Activated naive CD8-positive, alpha-beta T cell (primary cell): ENCODE data around the gene BAZ1A.

Experiments used
- H3K27ac Mint-ChIP-seq: one replicate; pipeline ENCODE4 v1.8.0; 2021; ENCODE audit warnings: mixed read lengths
- H3K27me3 Mint-ChIP-seq: one replicate; pipeline ENCODE4 v1.8.0; 2021; ENCODE audit warnings: mixed read lengths
- H3K36me3 Mint-ChIP-seq: one replicate; pipeline ENCODE4 v1.8.0; 2021; ENCODE audit warnings: mixed read lengths
- H3K4me1 Mint-ChIP-seq: one replicate; pipeline ENCODE4 v1.8.0; 2021; ENCODE audit warnings: low read depth, mixed read lengths
- H3K4me3 Mint-ChIP-seq: one replicate; pipeline ENCODE4 v1.8.0; 2021; ENCODE audit warnings: mild to moderate bottlenecking, mixed read lengths
- H3K9me3 Mint-ChIP-seq: one replicate; pipeline ENCODE4 v1.8.0; 2021; ENCODE audit warnings: low read depth, mixed read lengths

BAZ1A gene

DNA sequence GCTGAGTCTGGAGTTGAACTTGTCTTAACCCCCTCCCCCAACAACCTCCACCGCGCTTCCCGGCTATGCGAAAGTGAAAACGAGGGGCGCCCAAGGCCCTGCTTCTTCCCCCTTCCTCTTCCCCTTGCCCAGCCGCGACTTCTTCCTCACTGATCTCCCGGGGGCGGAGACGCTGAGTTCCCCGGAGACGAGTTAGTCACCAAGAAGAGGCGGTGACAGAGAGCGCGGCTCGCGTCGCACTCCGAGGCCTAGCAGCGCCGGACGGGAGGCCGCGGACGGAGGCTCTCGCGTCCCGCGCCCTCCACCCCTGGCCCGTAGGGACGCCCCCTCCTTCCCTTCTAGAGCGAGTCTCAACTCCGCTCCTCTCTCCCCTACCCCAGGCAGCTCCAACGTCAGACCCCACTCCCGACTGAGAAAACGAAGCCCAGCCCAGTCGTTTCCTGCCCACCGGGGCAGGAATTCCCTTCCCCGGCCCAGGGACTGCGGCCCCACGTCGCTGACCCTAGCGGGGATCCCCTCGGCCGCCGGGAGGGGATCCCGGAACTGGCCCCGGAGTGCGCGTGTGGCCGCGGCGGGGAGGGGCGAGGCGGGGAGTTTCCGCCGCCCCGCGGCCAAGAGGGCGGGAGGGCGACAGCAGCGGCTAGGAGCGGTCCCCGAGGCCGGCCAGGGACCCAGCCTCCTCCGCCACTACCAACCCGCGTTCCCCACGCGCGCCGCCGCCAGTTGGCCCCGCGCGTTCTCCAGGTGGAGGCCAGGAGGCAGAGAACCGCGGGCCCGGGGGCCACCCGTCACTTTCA, 1.4 kb downstream of the BAZ1A start:
- no peaks in the 10 kb centered on the region for H3K36me3 Mint-ChIP-seq
- H3K27me3 Mint-ChIP-seq, result no peaks in the 10 kb centered on the region
- H3K9me3 Mint-ChIP-seq, result no peaks in the 10 kb centered on the region
- peak overlapping the region; percentile 98 for H3K4me3 Mint-ChIP-seq
- H3K27ac Mint-ChIP-seq, result peak overlapping the region; percentile 100
- peaks cover 48% of the 10 kb centered on the region for H3K4me1 Mint-ChIP-seq

DNA sequence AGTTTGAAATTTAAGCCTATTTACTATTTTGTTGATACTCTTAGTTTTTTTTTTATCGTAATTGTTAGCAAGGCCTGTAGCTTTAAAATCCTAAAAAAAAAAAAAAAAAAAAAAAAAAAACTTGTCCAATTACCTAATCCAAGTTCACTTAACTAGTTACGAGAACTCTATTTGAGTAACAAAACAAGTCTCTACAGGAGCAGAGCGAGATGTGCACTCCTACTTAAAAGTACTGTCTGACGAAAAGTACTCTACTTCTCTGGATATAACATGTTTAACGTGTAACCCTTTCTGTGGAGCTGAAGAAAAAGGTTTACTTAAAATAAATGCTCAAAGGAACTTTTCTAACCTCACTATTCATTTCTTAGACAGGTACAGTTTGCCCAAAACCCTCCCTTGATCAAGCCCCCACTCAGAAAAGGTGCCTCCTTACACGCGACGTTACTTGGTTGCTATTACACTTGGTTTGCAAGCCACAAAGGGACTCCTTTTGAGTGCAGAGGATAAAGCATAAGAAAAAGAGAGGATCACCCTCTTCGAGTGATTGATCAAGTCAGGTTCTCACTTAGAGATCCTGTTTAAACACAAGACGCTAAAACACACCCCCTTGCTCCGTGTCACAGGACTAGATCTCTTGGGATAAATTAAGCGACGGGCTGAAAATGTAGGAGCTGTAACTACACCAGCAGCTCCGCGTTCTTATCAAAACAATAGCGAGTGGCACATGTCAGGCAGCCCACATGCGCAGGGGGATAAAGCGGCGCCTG, 2.2 kb downstream of the BAZ1A start:
- H3K36me3 Mint-ChIP-seq, result peaks cover 3% of the 10 kb centered on the region
- no peaks in the 10 kb centered on the region for H3K9me3 Mint-ChIP-seq
- peaks cover 55% of the 10 kb centered on the region for H3K4me1 Mint-ChIP-seq
- peak overlapping the region; percentile 100 for H3K27ac Mint-ChIP-seq
- H3K27me3 Mint-ChIP-seq, result no peaks in the 10 kb centered on the region
- peak overlapping the region; percentile 98 for H3K4me3 Mint-ChIP-seq

DNA sequence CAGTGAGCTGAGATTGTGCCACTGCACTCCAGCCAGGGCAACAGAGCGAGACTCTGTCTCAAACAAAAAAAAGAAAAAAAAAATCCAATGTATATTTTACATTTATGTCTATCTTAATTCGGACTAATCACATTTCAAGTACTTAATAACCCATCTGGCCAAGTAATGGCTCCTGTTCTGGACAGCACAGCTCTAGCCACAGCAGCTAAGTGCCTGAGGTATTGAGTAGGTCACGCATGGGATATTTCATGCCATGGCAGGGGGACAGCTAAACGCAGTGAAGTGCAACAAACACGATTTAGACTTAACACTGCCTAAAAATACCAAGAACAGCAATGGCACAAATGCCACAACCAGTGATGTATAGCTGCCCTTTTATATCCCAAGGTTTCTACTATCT, 8.0 kb downstream of the BAZ1A start:
- H3K27ac Mint-ChIP-seq, result peak overlapping the region; percentile 42
- H3K4me1 Mint-ChIP-seq, result peaks cover 60% of the 10 kb centered on the region
- no peak overlapping the region for H3K4me3 Mint-ChIP-seq

DNA sequence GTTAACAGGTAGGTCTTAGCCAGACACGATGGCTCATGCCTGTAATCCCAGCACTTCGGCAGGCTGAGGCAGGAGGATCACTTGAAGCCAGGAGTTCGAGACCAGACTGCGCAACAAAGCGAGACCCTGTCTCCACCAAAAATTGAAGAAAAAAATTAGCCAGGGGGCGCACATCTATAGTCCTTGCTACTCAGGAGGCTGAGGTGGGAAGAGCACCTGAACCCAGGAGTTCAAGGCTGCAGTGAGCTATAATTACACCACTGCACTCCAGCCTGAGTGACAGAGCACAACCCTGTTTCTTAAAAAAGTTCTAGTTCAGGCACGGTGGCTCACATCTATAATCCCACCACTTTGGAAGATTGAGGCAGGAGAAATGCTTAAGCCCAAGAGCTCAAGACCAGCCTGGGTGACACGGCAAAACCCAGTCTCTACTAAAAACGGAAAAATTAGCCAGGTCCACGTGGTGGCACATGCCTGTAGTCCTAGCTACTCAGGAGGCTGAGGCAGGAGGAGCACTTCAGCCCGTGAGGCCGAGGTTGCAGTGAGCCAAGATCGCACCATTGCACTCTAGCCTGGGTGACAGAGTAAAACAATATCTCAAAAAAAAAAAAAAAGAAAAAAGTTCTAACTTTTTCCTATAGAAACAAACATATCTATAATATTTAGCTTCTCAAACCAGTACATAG, 9.1 kb downstream of the BAZ1A start:
- no peaks in the 10 kb centered on the region for H3K9me3 Mint-ChIP-seq
- no peak overlapping the region for H3K4me3 Mint-ChIP-seq
- peaks cover 58% of the 10 kb centered on the region for H3K4me1 Mint-ChIP-seq
- peaks cover 7% of the 10 kb centered on the region for H3K36me3 Mint-ChIP-seq
- no peak overlapping the region for H3K27ac Mint-ChIP-seq
- no peaks in the 10 kb centered on the region for H3K27me3 Mint-ChIP-seq

More for the DNA sequence above, 8.0 kb downstream of the BAZ1A start:
- H3K9me3 Mint-ChIP-seq, result no peaks in the 10 kb centered on the region
- peaks cover 7% of the 10 kb centered on the region for H3K36me3 Mint-ChIP-seq
- H3K27me3 Mint-ChIP-seq, result no peaks in the 10 kb centered on the region

DNA sequence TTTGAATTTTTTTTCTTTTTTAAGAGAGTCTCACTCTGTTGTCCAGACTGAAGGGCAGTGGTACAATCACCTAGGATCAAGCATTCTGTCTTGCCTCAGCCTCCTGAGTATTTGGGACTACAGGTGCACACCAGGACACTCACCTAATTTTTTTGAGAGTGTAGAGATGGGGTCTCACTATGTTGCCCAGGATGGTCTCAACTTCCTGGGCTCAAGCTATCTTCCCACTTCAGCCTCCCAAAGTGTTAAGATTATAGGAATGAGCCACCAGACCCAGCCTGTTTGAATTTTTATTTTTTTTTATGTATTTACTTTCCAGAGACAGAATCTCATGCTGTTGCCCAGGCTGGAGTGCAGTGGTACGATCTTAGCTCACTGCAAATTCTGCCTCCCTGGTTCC, 11.3 kb downstream of the BAZ1A start:
- Mint-ChIP-seq H3K4me3 (no peak overlapping the region), H3K27ac (no peak overlapping the region), H3K27me3 (no peaks in the 10 kb centered on the region), H3K9me3 (no peaks in the 10 kb centered on the region), H3K36me3 (peaks cover 10% of the 10 kb centered on the region), H3K4me1 (peaks cover 45% of the 10 kb centered on the region)

DNA sequence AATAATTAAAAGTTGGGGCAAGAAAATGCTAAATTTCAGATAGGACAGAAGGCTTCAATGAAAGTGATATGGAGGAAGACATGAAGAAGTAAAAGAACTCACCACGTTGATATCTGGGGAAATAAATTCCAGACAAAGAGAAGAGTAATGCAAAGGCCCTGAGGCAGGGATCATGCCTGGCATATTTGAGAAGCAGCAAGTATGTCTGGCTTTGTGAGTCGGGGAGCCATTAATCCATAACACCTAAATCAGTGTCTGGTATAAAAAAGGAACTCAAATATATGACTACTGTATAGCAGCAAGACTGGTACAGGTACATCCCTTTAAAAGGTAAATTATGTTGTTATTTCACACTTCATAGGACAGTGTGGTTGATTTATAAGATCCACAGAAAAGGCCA, 16.4 kb downstream of the BAZ1A start:
- H3K4me1 Mint-ChIP-seq, result peaks cover 45% of the 10 kb centered on the region
- H3K27me3 Mint-ChIP-seq, result no peaks in the 10 kb centered on the region
- H3K9me3 Mint-ChIP-seq, result peaks cover 7% of the 10 kb centered on the region
- no peak overlapping the region for H3K4me3 Mint-ChIP-seq
- peaks cover 18% of the 10 kb centered on the region for H3K36me3 Mint-ChIP-seq
- peak overlapping the region; percentile 46 for H3K27ac Mint-ChIP-seq

DNA sequence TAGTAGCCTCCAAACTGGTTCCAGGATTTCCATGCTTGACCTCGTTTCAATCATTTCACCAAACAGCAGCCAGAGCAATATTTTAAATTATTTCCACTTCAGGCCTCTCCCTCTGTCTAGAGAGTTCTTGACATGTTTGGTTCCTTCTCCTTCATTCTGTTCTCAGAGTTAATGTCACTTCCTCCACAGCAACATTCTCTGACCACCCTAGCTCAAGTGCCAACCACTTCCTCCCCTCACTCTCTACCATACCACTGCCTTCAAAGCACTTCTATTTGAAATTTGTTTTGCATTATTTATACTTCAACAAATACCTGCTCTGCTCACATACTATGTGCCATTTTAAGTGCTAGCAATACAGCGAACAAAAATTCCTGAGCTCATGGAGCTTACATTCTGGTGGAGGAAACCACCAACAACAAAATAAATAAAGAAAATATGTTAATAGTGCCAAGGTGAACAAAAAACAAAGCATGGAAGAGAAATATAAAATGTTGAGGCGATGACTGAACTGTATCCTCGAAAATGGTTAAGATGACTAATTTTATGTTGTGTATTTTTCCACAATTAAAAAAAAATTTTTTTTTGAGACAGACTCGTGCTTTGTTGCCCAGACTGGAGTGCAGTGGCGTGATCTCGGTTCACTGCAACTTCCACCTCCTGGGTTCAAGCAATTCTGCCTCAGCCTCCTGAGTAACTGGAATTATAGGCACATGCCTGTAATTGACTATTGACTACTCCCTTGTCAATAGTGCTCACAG, 17.3 kb downstream of the BAZ1A start:
- Mint-ChIP-seq H3K4me1 (peaks cover 45% of the 10 kb centered on the region), H3K9me3 (peaks cover 7% of the 10 kb centered on the region), H3K36me3 (peaks cover 22% of the 10 kb centered on the region), H3K27ac (peak overlapping the region; percentile 83), H3K27me3 (no peaks in the 10 kb centered on the region), H3K4me3 (peak overlapping the region; percentile 42)

DNA sequence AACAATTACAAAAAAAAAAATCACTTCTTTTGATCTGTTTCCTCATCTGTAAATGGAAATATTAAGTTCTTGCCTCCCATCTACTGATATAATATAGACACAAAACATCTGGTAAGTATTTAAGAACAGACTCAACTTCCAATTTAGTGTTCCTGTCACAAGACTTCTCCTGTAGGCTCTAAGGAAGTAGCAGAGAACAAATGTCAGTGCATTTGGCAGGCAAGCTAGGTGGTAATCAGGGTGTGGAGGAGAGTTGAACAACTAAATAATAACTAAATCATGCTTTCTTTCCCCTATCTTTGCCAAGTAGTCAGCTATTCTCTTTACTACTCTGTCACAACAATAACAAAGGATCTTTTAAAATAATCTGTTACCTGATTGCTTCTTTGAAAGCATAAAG, 22.1 kb downstream of the BAZ1A start:
- Mint-ChIP-seq H3K36me3 (peaks cover 19% of the 10 kb centered on the region), H3K4me1 (peaks cover 35% of the 10 kb centered on the region), H3K27ac (no peak overlapping the region), H3K9me3 (peaks cover 7% of the 10 kb centered on the region), H3K27me3 (no peaks in the 10 kb centered on the region), H3K4me3 (no peak overlapping the region)

DNA sequence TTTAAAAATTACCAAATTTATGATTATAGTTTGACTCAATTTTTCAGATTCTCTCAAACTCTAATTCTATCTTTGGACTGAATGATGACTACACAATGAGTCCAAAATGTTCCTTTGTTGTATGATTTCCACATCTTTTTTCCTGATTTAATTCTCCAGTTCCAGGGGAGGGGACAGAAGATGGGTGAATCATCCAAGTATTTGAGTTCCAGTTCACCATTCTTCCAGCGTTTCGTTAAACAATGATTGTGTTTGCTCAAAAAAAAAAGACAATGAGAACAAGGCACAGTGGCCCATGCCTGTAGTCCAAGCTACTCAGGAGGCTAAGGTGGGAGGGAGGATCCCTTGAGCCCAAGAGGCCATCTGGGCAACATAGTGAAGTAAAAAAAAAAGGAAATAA, 23.8 kb downstream of the BAZ1A start:
- Mint-ChIP-seq H3K4me1 (peaks cover 24% of the 10 kb centered on the region), H3K36me3 (peaks cover 13% of the 10 kb centered on the region), H3K27me3 (no peaks in the 10 kb centered on the region), H3K27ac (no peak overlapping the region), H3K4me3 (no peak overlapping the region), H3K9me3 (no peaks in the 10 kb centered on the region)

DNA sequence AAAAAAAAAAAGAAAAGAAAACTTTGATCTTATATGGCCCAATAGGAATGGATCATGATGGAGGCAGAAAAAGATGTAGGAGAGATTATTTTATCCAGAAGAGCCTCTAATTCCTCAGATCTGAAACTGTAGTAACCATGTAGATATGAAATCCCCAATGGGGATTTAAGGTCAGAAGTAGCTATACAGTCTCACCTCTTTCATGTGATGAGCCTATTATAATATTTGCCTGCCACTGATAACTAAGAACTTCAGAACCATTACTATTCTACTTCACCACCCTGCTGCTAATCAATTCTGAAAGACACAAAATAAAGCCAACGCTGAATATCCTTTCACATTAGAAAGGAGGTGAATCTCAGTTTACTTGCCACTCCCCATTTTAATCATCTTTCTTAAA, 29.3 kb downstream of the BAZ1A start:
- H3K27me3 Mint-ChIP-seq, result no peaks in the 10 kb centered on the region
- H3K9me3 Mint-ChIP-seq, result no peaks in the 10 kb centered on the region
- peaks cover 31% of the 10 kb centered on the region for H3K4me1 Mint-ChIP-seq
- H3K4me3 Mint-ChIP-seq, result no peak overlapping the region
- H3K27ac Mint-ChIP-seq, result no peak overlapping the region
- peaks cover 11% of the 10 kb centered on the region for H3K36me3 Mint-ChIP-seq

DNA sequence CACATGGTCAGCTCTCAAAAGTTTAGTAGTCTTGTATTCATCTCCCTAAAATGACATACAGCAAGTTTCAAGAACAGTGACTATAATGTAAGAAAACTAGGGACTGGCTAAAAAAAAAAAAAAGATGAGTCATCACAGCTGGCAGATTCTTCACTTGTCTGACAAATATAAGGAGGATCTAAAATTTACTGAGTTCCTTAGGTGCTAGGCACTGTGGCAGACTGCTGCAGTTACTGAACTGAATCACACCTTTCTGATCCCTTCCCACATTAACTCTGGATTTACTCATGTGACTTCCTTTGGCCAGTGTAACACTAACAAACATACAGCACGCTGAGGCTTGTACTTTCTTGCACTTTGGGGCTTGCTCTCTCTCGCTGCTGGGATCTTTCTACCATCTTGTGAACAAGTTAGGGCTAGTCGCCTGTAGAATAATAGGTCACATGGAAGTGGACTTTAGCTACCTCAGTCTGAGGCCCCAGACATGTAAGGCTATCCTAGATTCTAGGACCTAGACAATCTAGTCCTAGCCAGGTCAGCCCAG, 32.1 kb downstream of the BAZ1A start:
- H3K9me3 Mint-ChIP-seq, result no peaks in the 10 kb centered on the region
- peaks cover 21% of the 10 kb centered on the region for H3K4me1 Mint-ChIP-seq
- peak overlapping the region; percentile 3 for H3K4me3 Mint-ChIP-seq
- no peaks in the 10 kb centered on the region for H3K27me3 Mint-ChIP-seq
- peak overlapping the region; percentile 84 for H3K27ac Mint-ChIP-seq
- H3K36me3 Mint-ChIP-seq, result peaks cover 16% of the 10 kb centered on the region

DNA sequence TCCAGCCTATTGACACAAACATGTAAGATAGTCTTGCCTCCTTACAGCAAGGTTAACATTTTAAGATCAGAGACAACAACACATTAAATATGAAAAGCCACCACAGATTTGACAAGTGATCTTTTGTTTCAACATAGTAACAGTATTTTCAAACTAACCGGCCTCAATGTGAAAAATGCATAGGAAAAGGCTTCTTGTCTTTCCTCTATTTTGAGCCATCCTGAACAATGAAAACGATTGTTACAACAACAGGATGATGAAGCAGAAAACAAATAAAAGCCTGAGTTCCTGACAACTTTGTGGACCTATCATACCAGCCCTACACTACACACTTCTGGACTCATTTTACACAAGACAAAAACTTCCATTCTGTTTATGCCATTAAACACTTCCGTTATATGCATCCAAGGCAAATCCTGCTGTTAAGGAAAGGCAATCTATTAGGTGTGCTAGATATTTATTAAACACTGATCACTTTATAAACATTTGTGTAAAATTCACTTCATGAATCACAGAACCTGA, 37.3 kb downstream of the BAZ1A start:
- no peak overlapping the region for H3K4me3 Mint-ChIP-seq
- peaks cover 38% of the 10 kb centered on the region for H3K4me1 Mint-ChIP-seq
- no peaks in the 10 kb centered on the region for H3K9me3 Mint-ChIP-seq

DNA sequence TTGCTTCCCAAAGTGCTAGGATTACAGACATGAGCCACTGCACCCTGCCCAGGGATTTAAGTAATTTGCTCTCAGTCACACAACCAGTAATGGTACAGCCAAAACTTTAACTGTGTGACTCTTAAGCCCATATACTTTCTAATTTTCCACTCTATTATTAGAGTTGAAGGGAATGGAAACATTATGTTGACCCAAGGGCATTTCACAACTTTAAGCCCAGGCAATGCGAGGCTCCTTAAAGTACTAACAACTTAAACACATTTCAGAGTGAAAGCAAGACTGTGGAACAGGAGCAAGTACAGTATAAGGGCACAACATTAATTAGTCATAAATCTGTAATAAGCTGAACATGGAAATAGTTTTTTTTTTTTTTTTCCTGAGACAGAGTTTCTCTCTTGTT, 39.8 kb downstream of the BAZ1A start:
- Mint-ChIP-seq H3K9me3 (no peaks in the 10 kb centered on the region), H3K27me3 (no peaks in the 10 kb centered on the region), H3K4me3 (no peak overlapping the region), H3K4me1 (peaks cover 46% of the 10 kb centered on the region), H3K36me3 (peaks cover 5% of the 10 kb centered on the region), H3K27ac (no peak overlapping the region)

More for the DNA sequence above, 37.3 kb downstream of the BAZ1A start:
- H3K36me3 Mint-ChIP-seq, result peaks cover 10% of the 10 kb centered on the region
- H3K27ac Mint-ChIP-seq, result no peak overlapping the region
- no peaks in the 10 kb centered on the region for H3K27me3 Mint-ChIP-seq
